Testis (tissue), 2 donors: ENCODE measurements around the gene SLC18A2.

Experiments used
- CTCF ChIP-seq, 3 experiments: fragments of 450-650 bp in 2 of 3; fragments of 200-600 bp in 1 of 3; sonication (generic) in 1 of 3; IDR thresholded peaks; one replicate each; pipeline ENCODE4 v1.5.1; 2016 to 2019; ENCODE audit warnings: antibody characterized with exemption in 3 of 3, mild to moderate bottlenecking in 2 of 3, moderate library complexity in 1 of 3
- POLR2A ChIP-seq: fragments of 450-650 bp; IDR thresholded peaks from one replicate; pipeline ENCODE4 v1.6.1; 2017; ENCODE audit warnings: antibody characterized with exemption, mild to moderate bottlenecking, moderate library complexity

- TF ChIP-seq POLR2A = no peak
- no peak for TF ChIP-seq CTCF (IDR thresholded peaks at IDR 0.05)
Measured at GRCh38 chr10:117222552-117222951, 18.4 kb upstream of the SLC18A2 start.
